Measurements from ENCODE around the gene NEU4.

GRCh38 chr2:241835611-241836010 is 26.6 kb downstream of the NEU4 start:
- no peak for TF ChIP-seq CTBP1 (IDR thresholded peaks at IDR 0.05; ENCODE audit: borderline replicate concordance)
- TF ChIP-seq ARNT (IDR thresholded peaks at IDR 0.05), result no peak
- no peak for TF ChIP-seq FOXM1 (IDR thresholded peaks at IDR 0.05; ENCODE audit: borderline replicate concordance)
- TF ChIP-seq PKNOX1 (IDR thresholded peaks at IDR 0.05), result no peak
- TF ChIP-seq FOXA1 (IDR thresholded peaks at IDR 0.05), result no peak
- TF ChIP-seq BHLHE40 (IDR thresholded peaks at IDR 0.05; ENCODE audit: borderline replicate concordance), result no peak
- no peak for TF ChIP-seq L3MBTL2 (conservative IDR thresholded peaks at IDR 0.05)
- TF ChIP-seq NFRKB (IDR thresholded peaks at IDR 0.05), result no peak
- TF ChIP-seq SP1 (IDR thresholded peaks at IDR 0.05), result no peak
- no peak for TF ChIP-seq LEF1 (IDR thresholded peaks at IDR 0.05; ENCODE audit: borderline replicate concordance)

Data from HEK293T (cell line).